ENCODE measurements around the gene IGFBP5. TPM values are rescaled to one million over a fixed set of nuclear protein-coding genes. Genes with fewer than 3 reads are reported as not detected.

IGFBP5 gene
- total RNA-seq, 1 experiment from 2014 or later, result not detected

GRCh38 chr2:216735668-216736067 is 40.3 kb upstream of the IGFBP5 start:
- BruUV-seq (replicated peaks), result no TSS peak
- DNase-seq (ENCODE audit: unreplicated experiment), result no peak
- Mint-ChIP-seq H3K27ac (ENCODE audit: low read depth, unreplicated experiment) (no peak overlapping the region), H3K4me3 (ENCODE audit: unreplicated experiment) (no peak overlapping the region), H3K27me3 (ENCODE audit: insufficient read depth, unreplicated experiment) (peaks cover 37% of the 10 kb centered on the region), H3K36me3 (ENCODE audit: insufficient read depth, unreplicated experiment) (no peaks in the 10 kb centered on the region), H3K4me1 (ENCODE audit: insufficient read depth, unreplicated experiment) (no peaks in the 10 kb centered on the region), H3K9me3 (ENCODE audit: unreplicated experiment) (no peaks in the 10 kb centered on the region)
- POLR2A ChIA-PET, result no interaction called here
- CTCF ChIA-PET, result interaction anchor here (0.6 to 1.2 kb wide), 3 partner anchors 12 to 287 kb away, joined by 3 to 4 read pairs (median 3); no protein-coding TSS in a partner anchor
- intact Hi-C loops (cut with micrococcal nuclease), result no loop called here
- TF ChIP-seq, protein P1, sequence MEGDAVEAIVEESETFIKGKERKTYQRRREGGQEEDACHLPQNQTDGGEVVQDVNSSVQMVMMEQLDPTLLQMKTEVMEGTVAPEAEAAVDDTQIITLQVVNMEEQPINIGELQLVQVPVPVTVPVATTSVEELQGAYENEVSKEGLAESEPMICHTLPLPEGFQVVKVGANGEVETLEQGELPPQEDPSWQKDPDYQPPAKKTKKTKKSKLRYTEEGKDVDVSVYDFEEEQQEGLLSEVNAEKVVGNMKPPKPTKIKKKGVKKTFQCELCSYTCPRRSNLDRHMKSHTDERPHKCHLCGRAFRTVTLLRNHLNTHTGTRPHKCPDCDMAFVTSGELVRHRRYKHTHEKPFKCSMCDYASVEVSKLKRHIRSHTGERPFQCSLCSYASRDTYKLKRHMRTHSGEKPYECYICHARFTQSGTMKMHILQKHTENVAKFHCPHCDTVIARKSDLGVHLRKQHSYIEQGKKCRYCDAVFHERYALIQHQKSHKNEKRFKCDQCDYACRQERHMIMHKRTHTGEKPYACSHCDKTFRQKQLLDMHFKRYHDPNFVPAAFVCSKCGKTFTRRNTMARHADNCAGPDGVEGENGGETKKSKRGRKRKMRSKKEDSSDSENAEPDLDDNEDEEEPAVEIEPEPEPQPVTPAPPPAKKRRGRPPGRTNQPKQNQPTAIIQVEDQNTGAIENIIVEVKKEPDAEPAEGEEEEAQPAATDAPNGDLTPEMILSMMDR (IDR thresholded peaks at IDR 0.05; ENCODE audit: unreplicated experiment), result no peak

GRCh38 chr2:216735086-216735485 is 39.7 kb upstream of the IGFBP5 start:
- no peaks in the 10 kb centered on the region for H3K9me3 Mint-ChIP-seq (ENCODE audit: unreplicated experiment)
- intact Hi-C loops (cut with micrococcal nuclease), result no loop called here
- BruUV-seq (replicated peaks), result no TSS peak
- DNase-seq (ENCODE audit: unreplicated experiment), result no peak
- H3K4me3 Mint-ChIP-seq (ENCODE audit: unreplicated experiment), result no peak overlapping the region
- no peaks in the 10 kb centered on the region for H3K4me1 Mint-ChIP-seq (ENCODE audit: insufficient read depth, unreplicated experiment)
- H3K27ac Mint-ChIP-seq (ENCODE audit: low read depth, unreplicated experiment), result no peak overlapping the region
- peaks cover 39% of the 10 kb centered on the region for H3K27me3 Mint-ChIP-seq (ENCODE audit: insufficient read depth, unreplicated experiment)
- CTCF ChIA-PET, result interaction anchor here (0.6 to 1.2 kb wide), 2 partner anchors 11 to 72 kb away, joined by 3 read pairs; no protein-coding TSS in a partner anchor
- POLR2A ChIA-PET, result no interaction called here
- no peaks in the 10 kb centered on the region for H3K36me3 Mint-ChIP-seq (ENCODE audit: insufficient read depth, unreplicated experiment)
- TF ChIP-seq, protein P1 (IDR thresholded peaks at IDR 0.05; ENCODE audit: unreplicated experiment), result no peak

GRCh38 chr2:216733046-216733445 is 37.7 kb upstream of the IGFBP5 start:
- CTCF ChIA-PET, result no interaction called here

GRCh38 chr2:216732334-216732733 is 37.0 kb upstream of the IGFBP5 start:
- TF ChIP-seq, protein P1 (IDR thresholded peaks at IDR 0.05; ENCODE audit: unreplicated experiment), result no peak
- Mint-ChIP-seq H3K27me3 (ENCODE audit: insufficient read depth, unreplicated experiment) (peaks cover 26% of the 10 kb centered on the region), H3K27ac (ENCODE audit: low read depth, unreplicated experiment) (no peak overlapping the region), H3K4me3 (ENCODE audit: unreplicated experiment) (no peak overlapping the region), H3K9me3 (ENCODE audit: unreplicated experiment) (no peaks in the 10 kb centered on the region), H3K36me3 (ENCODE audit: insufficient read depth, unreplicated experiment) (no peaks in the 10 kb centered on the region), H3K4me1 (ENCODE audit: insufficient read depth, unreplicated experiment) (no peaks in the 10 kb centered on the region)
- no TSS peak for BruUV-seq (replicated peaks)
- no peak for DNase-seq (ENCODE audit: unreplicated experiment)
- intact Hi-C loops (cut with micrococcal nuclease), result no loop called here
- POLR2A ChIA-PET, result no interaction called here
- CTCF ChIA-PET, result interaction anchor here (0.7 kb wide), 1 partner anchor 1436 kb away, joined by 3 read pairs; no protein-coding TSS in a partner anchor

More at GRCh38 chr2:216733046-216733445, 37.7 kb upstream of the IGFBP5 start:
- intact Hi-C loops (cut with micrococcal nuclease), result no loop called here
- H3K36me3 Mint-ChIP-seq (ENCODE audit: insufficient read depth, unreplicated experiment), result no peaks in the 10 kb centered on the region
- DNase-seq (ENCODE audit: unreplicated experiment), result no peak
- peaks cover 33% of the 10 kb centered on the region for H3K27me3 Mint-ChIP-seq (ENCODE audit: insufficient read depth, unreplicated experiment)
- POLR2A ChIA-PET, result no interaction called here
- no peak overlapping the region for H3K27ac Mint-ChIP-seq (ENCODE audit: low read depth, unreplicated experiment)
- no peaks in the 10 kb centered on the region for H3K4me1 Mint-ChIP-seq (ENCODE audit: insufficient read depth, unreplicated experiment)
- TF ChIP-seq, protein P1 (IDR thresholded peaks at IDR 0.05; ENCODE audit: unreplicated experiment), result no peak
- no TSS peak for BruUV-seq (replicated peaks)
- H3K4me3 Mint-ChIP-seq (ENCODE audit: unreplicated experiment), result no peak overlapping the region
- H3K9me3 Mint-ChIP-seq (ENCODE audit: unreplicated experiment), result no peaks in the 10 kb centered on the region

Measured in MCF 10A (cell line).